ENCODE measurements around the gene CCSER2. TPM values are rescaled to one million over a fixed set of nuclear protein-coding genes. Genes with fewer than 3 reads are reported as not detected.
A peak's percentile ranks its signal among the peaks of the same experiment; 100 is the strongest.

Gene CCSER2
- total RNA-seq, 1 experiment from 2014 or later, result 28.9 TPM

GRCh38 chr10:84302223-84302622, 26.2 kb upstream of the CCSER2 start:
- intact Hi-C loops (cut with micrococcal nuclease), result no loop called here
- ATAC-seq, result no peak
- POLR2A ChIA-PET, result no interaction called here
- Histone ChIP-seq H3K27me3 (ENCODE audit: insufficient read depth, low read length) (peaks cover 15% of the 10 kb centered on the region), H3K9me3 (ENCODE audit: control insufficient read depth in 1 of 2, insufficient read depth in 1 of 2, low read depth in 1 of 2, low read length in 2 of 2) (no peaks in the 10 kb centered on the region), H4K20me1 (ENCODE audit: insufficient read depth) (no peaks in the 10 kb centered on the region), H3K9ac (ENCODE audit: low read length) (no peak overlapping the region), H3K79me2 (ENCODE audit: insufficient read depth, low read length) (no peaks in the 10 kb centered on the region), H3K36me3 (ENCODE audit: control insufficient read depth in 1 of 2, insufficient read depth in 2 of 2, low read length in 2 of 2) (no peaks in the 10 kb centered on the region), H2AFZ (ENCODE audit: low read depth, low read length, poor library complexity, severe bottlenecking) (peak overlapping the region; percentile 54), H3K4me3 (replicated peaks in 1 of 2; ENCODE audit: low read depth in 1 of 2, low read length in 2 of 2) (no peak overlapping the region), H3K27ac (ENCODE audit: low read depth, low read length) (no peak overlapping the region), H3K4me1 (ENCODE audit: control insufficient read depth in 1 of 2, insufficient read depth in 2 of 2, low read length in 2 of 2) (no peaks in the 10 kb centered on the region), H3K9me2 (ENCODE audit: insufficient read depth) (no peaks in the 10 kb centered on the region), H3K4me2 (ENCODE audit: low read length) (no peak overlapping the region)
- no peak for TF ChIP-seq ZFX (IDR thresholded peaks at IDR 0.05)
- no peak for TF ChIP-seq FOSL1 (IDR thresholded peaks at IDR 0.05; ENCODE audit: low read depth)
- no peak for TF ChIP-seq CBX3 (IDR thresholded peaks at IDR 0.05; ENCODE audit: low read depth)
- TF ChIP-seq SRF (IDR thresholded peaks at IDR 0.05; ENCODE audit: low read depth), result no peak
- no peak for TF ChIP-seq EZH2 (IDR thresholded peaks at IDR 0.05)
- no peak for TF ChIP-seq EZH2phosphoT487 (IDR thresholded peaks at IDR 0.05; ENCODE audit: borderline replicate concordance)
- TF ChIP-seq POLR2AphosphoS5 (IDR thresholded peaks at IDR 0.05; ENCODE audit: low read depth, low read length), result no peak
- CTCF ChIA-PET, result no interaction called here
- RAD21 ChIA-PET (ENCODE audit: low non-redundant PET in 1 of 2, low total read pairs in 2 of 2, uncharacterized antibody in 2 of 2, unreplicated experiment in 2 of 2), result no interaction called here
- no peak for DNase-seq (ENCODE audit: low read depth, low spot score)
- BruUV-seq (replicated peaks), result no TSS peak

- H3K27ac ChIP-seq (ENCODE audit: low read depth, low read length), result no peak overlapping the region
- CTCF ChIA-PET, result no interaction called here
- RAD21 ChIA-PET (ENCODE audit: low non-redundant PET in 1 of 2, low total read pairs in 2 of 2, uncharacterized antibody in 2 of 2, unreplicated experiment in 2 of 2), result no interaction called here
- TF ChIP-seq ELF1 (IDR thresholded peaks at IDR 0.05; ENCODE audit: borderline replicate concordance, low read depth) (no peak), RAD21 (IDR thresholded peaks at IDR 0.05; ENCODE audit: low read depth) (no peak), ZFX (IDR thresholded peaks at IDR 0.05) (no peak), CEBPB (IDR thresholded peaks at IDR 0.05; ENCODE audit: low read depth) (no peak), EZH2 (IDR thresholded peaks at IDR 0.05) (no peak), MAX (IDR thresholded peaks at IDR 0.05) (no peak), TCF7L2 (IDR thresholded peaks at IDR 0.05; ENCODE audit: borderline replicate concordance, extremely low read depth, insufficient read depth, insufficient read length) (no peak), ZBTB33 (IDR thresholded peaks at IDR 0.05; ENCODE audit: extremely low read depth, insufficient replicate concordance, low read length) (no peak), ATF3 (IDR thresholded peaks at IDR 0.05) (no peak), POLR2A (IDR thresholded peaks at IDR 0.05; ENCODE audit: borderline replicate concordance, extremely low read depth, insufficient read depth, insufficient read length) (no peak), YY1 (IDR thresholded peaks at IDR 0.05; ENCODE audit: extremely low read depth, insufficient replicate concordance, low read depth, low read length) (no peak), EZH2phosphoT487 (IDR thresholded peaks at IDR 0.05; ENCODE audit: borderline replicate concordance) (no peak), JUND (IDR thresholded peaks at IDR 0.05) (no peak), CBX3 (IDR thresholded peaks at IDR 0.05; ENCODE audit: low read depth) (no peak), SIN3A (IDR thresholded peaks at IDR 0.05; ENCODE audit: low read depth) (no peak)
Measured at GRCh38 chr10:84306751-84307384, 21.5 kb upstream of the CCSER2 start.

More at GRCh38 chr10:84306751-84307384, 21.5 kb upstream of the CCSER2 start:
- DNase-seq (ENCODE audit: low read depth, low spot score), result no peak
- Histone ChIP-seq H4K20me1 (ENCODE audit: insufficient read depth) (no peaks in the 10 kb centered on the region), H3K9me3 (ENCODE audit: control insufficient read depth in 1 of 2, insufficient read depth in 1 of 2, low read depth in 1 of 2, low read length in 2 of 2) (no peaks in the 10 kb centered on the region), H3K9me2 (ENCODE audit: insufficient read depth) (no peaks in the 10 kb centered on the region), H3K79me2 (ENCODE audit: insufficient read depth, low read length) (no peaks in the 10 kb centered on the region), H3K36me3 (ENCODE audit: control insufficient read depth in 1 of 2, insufficient read depth in 2 of 2, low read length in 2 of 2) (no peaks in the 10 kb centered on the region), H3K4me2 (ENCODE audit: low read length) (no peak overlapping the region), H3K4me3 (replicated peaks in 1 of 2; ENCODE audit: low read depth in 1 of 2, low read length in 2 of 2) (no peak overlapping the region), H3K4me1 (ENCODE audit: control insufficient read depth in 1 of 2, insufficient read depth in 2 of 2, low read length in 2 of 2) (peaks cover 0 to 24% of the 10 kb centered on the region in 2 experiments; a peak in 1 of 4 replicates), H3K9ac (ENCODE audit: low read length) (no peak overlapping the region), H2AFZ (ENCODE audit: low read depth, low read length, poor library complexity, severe bottlenecking) (no peak overlapping the region), H3K27me3 (ENCODE audit: insufficient read depth, low read length) (peaks cover 5% of the 10 kb centered on the region; the same call in 1 of the 2 replicates)
- no peak for ATAC-seq
- BruUV-seq (replicated peaks), result no TSS peak
- POLR2A ChIA-PET, result no interaction called here
- intact Hi-C loops (cut with micrococcal nuclease), result no loop called here
